MG63 (cell line): ENCODE results near the gene ZMYND12. TPM values are rescaled to one million over a fixed set of nuclear protein-coding genes. Genes with fewer than 3 reads are reported as not detected.

Experiments used
- total RNA-seq: library from RNA; depleted of rRNA; stranded (reverse); fragments of >200 nt; shearing (Covaris generic); gene quantifications from 2 replicates; pipeline ENCODE4 v1.2.3, GENCODE V29; 2014; ENCODE audit warnings: low replicate concordance; rRNA removed

ZMYND12 gene
- total RNA-seq, 1 experiment from 2014 or later = 0.07 TPM

Other genes starting within 250 kb of the ZMYND12 start
- 27.5 and 28.7 TPM in 2 replicates for gene FOXJ3, start 120.8 kb downstream of the ZMYND12 start, total RNA-seq
- 0.03 TPM in 1 of 2 replicates, not detected in the other for gene RIMKLA, start 75.2 kb downstream of the ZMYND12 start, total RNA-seq
- 30.3 and 58.5 TPM in 2 replicates for gene PPCS, start 521 bp upstream of the ZMYND12 start, total RNA-seq
- 0.56 TPM in 1 of 2 replicates, not detected in the other for gene CCDC30, start 7.3 kb upstream of the ZMYND12 start, total RNA-seq
- 79.5 and 110 TPM in 2 replicates for gene PPIH, start 202.4 kb upstream of the ZMYND12 start, total RNA-seq
- gene YBX1, start 226.4 kb upstream of the ZMYND12 start, total RNA-seq = 1,830 and 1,912 TPM in 2 replicates